Stimulated activated CD8-positive, alpha-beta memory T cell treated with anti-CD3 and anti-CD28 coated beads, Interleukin-4, amount 100 ng/mL, for 4 hours (primary cell): Measurements from ENCODE around the gene ARL3.

Experiments
- DNase-seq, 2 donors: peaks; one replicate each; pipeline ENCODE4 v3.0.0-alpha.2; 2020; ENCODE audit warnings: low read depth in 2 of 2, low spot score in 1 of 2

Gene ARL3

GRCh38 chr10:102641880-102642735 is 72.1 kb downstream of the ARL3 start:
- peak; percentile 93 to 98 for DNase-seq

DNA sequence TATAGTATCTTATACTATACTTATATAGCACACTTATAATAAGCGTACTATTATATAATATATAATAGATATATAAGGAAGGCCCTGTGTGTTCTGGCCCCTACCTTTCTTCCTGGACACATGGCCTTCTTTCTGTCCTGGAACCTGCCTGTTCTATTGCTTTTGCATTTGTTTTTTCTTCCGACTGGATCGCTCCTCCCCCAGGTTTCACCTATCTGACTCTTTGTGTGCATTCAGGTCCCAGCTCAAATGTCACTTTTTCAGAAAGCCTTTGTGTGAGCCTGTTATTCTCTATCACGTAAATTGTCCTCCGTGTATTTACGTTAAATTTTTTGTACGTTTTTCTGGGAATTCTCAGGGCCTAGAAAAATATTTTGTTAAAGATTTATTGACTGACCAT is 72.8 kb downstream of the ARL3 start:
- DNase-seq = no peak

DNA sequence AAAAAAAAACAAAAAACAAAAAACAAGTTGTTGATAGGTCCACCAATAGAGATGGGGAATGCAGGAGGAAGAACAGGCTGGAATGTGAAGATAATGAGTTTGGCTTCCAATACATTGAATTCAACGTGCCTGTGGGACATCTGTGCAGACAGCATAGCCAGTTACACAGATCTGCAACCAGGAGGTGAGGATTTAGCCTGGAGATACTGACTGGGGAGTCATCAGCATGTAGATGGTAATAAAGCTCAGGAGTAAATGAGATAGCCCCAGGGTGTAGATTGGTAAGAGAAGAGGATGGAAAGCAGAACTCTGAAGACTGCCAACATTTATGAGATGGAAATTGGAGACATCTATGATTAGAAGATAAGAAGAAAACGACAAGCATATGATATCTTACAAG is 74.7 kb downstream of the ARL3 start:
- no peak for DNase-seq

GRCh38 chr10:102635377-102635776 is 78.8 kb downstream of the ARL3 start:
- DNase-seq = no peak

DNA sequence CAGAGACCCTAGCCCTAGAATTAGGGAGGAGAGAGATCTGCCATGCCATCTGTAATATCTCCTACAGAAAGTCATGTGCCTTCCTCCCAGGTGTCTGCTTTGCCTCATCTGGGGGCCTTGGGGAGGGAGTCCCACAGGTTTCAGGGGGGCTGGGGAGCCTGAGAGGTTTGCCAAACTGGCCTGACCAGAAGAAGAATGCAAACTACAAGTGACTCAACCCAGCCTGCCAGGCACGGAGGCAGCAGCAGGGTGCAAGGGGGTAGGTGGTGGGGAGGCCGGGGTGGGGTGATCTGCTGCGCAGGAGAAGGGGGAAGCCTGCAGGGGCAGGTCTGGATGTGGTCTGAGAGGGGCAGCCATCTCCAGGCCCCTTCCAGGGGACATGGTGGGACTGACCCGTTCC is 79.5 kb downstream of the ARL3 start:
- no peak for DNase-seq

- no peak for DNase-seq
These were observed 80.3 kb downstream of the ARL3 start for GRCh38 chr10:102633848-102634247.

DNA sequence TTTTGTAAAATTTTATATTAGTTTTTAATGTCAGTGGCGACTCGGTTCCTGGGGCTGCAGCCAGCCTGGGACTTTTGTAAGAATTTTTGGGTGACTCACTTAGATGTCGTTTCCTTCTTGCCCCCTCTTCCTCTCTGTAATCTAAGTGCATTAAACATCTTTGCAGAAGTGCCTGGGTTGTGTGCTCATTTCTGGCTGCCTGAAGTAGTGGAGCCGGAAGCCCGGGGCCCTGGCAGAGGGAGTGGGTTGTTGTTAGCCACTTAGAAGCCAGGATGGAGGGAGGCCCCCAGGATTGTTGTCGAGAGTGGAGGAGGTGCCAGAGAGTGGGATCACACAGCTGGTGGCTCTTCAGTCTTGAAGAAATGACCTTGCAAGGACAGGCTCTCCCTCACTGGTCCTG is 80.9 kb downstream of the ARL3 start:
- DNase-seq = no peak

- no peak for DNase-seq
These were observed 81.6 kb downstream of the ARL3 start for GRCh38 chr10:102632394-102633111.

GRCh38 chr10:102631525-102632393 is 82.4 kb downstream of the ARL3 start:
- DNase-seq = no peak

DNA sequence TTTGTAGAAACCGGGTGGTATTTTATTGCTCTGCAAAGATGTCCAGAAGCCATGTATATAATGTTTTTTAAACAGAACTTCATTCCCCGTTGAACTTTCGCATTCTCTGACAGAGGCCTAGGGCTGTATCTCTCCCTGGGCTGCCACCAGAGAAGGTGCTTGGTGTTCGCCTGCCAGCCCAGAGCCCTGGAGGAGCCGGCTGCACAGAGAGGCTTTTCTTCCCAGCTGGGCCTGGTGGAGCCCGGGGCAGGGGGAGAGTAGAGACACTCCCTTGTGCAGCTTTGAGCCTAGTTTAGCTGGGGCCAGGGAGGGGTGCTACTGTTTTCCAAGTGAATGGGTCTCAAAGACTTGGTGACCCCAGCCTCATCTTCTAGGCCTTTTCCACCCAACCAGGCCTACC is 83.5 kb downstream of the ARL3 start:
- no peak for DNase-seq

DNA sequence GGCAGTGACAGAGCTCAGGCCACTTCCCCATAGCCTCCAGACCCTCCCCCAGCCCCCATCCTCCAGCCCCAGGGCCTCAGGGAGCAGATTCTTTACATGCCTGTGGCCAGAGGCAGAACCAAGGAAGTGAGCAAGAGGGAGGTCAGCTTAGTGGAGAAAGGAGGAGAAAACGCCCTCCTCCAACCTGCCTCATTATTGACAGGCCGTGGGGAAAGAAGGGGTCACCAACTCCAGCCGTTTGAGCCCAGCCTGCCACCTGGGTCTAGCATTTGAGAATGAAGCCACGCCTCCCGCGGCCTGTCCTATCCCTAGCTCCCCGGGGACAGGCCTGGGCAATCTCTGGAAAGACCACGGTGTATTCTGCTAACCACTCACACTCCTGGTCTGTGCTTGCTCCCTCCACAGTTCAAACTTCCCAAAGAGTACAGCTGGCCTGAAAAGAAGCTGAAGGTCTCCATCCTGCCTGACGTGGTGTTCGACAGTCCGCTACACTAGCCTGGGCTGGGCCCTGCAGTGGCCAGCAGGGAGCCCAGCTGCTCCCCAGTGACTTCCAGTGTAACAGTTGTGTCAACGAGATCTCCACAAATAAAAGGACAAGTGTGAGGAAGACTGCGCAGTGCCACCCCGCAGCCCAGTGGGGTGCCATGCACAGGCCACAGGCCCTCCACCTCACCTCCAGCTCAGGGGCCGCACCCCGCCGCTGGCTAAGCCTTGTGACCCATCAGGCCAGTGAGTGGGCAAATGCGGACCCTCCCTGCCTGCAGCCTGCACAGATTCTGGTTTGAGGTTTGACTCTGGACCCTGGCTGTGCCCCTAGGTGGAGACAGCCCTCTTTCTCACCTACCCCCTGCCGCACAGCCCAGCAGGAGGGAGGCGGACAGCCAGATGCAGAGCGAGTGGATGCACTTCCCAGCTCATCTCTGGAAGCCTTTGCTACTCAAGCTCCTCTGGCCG is 84.3 kb downstream of the ARL3 start:
- DNase-seq = no peak

GRCh38 chr10:102628451-102628911 is 85.7 kb downstream of the ARL3 start:
- no peak for DNase-seq

GRCh38 chr10:102627736-102628293 is 86.4 kb downstream of the ARL3 start:
- DNase-seq = no peak

DNA sequence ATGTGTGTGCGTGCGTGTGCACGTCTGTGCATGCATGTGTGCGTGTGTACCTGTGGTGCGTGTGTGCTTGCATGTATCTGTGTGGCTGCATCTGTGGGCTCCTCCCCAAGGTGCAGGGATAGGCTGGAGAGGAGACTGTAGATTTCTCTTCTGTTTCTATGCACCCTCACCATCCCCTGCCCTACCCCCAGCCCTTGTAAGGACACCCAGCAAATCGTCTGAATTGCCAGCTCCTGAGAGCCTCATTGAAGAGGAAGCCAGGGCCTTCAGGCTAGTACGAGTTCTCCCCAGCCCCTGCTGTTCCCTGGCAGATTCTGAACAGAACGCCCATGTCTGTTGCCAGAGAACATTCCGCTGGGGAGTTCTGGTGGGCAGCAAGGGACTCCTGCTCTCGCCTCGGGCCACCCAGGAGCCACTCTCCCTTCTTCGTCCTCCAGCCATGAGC is 86.9 kb downstream of the ARL3 start:
- no peak for DNase-seq

DNA sequence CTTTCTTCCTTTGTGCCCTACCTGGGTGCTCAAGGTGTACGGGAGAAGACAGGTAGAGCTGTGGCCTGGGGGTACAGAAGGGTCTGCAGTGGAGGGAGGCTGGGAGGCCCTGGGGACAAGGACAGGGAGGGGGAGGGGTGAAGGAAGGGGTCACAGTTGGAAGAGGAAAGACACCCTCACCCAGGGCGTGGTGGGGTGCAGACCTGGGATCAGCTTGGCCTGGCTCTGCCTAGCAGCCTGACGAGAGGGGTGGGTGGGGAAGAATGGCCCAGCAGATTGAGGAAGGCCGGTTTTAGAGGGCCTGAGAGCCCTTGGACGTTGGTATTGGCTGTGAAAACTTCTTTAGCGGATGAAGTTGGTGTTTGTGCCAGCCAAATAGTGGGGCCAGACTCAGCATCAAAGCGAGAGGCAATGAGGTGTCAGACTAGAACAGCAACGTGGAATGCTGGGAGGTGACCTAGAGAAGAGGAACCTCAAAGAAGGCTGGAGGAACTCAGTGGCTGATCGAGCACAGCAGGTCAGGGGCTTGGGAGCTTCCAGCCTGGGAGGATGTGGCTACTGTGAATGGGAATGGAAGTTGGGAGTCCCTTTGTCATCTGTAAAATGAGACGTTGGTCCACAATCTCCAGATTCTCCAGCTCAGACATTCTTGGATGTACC is 88.0 kb downstream of the ARL3 start:
- no peak for DNase-seq

DNA sequence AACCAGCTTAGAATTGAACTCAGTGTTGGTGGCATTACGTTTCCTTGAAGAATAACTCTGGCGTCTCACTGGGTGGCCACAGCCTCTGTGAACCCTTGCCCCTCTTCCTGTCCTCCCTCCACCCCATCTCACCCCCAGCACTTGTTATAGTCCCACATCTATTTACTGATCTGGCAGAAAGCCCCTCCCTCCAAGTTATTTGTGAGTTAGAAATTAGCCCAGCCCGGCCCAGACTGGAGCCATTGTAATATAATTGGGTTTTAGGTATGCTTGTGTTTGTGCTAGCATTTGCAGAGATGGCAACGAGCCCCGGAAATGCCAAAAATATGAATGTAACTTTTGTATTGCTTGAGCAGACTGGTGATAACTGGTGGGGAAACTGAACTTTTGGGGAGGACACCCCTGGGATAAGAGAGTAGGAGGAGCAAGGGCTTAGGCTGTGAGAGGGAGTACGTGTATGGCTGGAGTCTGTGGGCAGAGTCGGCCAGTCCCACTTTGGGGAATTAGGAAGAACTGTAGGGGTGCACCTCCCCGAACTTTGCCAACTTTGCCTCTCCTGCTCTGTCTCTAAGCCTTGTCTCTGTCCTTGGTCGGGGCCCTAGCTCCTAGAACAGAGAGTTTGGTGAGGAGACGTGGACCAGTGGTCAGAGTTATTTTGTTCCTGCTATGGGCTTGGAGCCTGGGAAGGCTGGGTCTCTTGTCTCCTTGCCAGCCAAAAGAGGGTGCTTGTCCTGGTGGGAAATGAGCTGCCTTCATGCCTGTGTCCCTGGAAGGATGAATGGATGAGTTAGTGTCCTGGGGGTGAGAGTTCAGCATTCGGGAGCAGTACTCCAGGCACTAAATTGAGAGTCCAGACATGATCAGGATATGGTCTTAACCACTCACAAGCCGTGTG is 89.2 kb downstream of the ARL3 start:
- DNase-seq = no peak

- no peak for DNase-seq
These were observed 90.1 kb downstream of the ARL3 start for GRCh38 chr10:102624094-102624493.
